GM12878 (cell line): ENCODE data around the gene TEF. TPM values are rescaled to one million over a fixed set of nuclear protein-coding genes. Genes with fewer than 3 reads are reported as not detected.

Experiments used
- ATAC-seq: fragments of 200-7000 bp; cut with Tn5 transposase; 3 replicates; pipeline ENCODE4 v1.9.1; 2020; ENCODE audit warnings: mild to moderate bottlenecking, moderate library complexity
- BruUV-seq: library from RNA; stranded (reverse); fragments of 400-500 nt; replicated peaks from 2 replicates; lab custom pipeline; 2021; lab: Mats Ljungman, UMichigan
- CTCF ChIA-PET: fragments of 300-600 bp; sonication (Branson Sonifier 250); formaldehyde crosslinking; extraction: SDS; loops from one replicate; lab custom pipeline; 2021; ENCODE audit warnings: inconsistent platforms; lab: Yijun Ruan, JAX
- POLR2A ChIA-PET: fragments of 350-600 bp; formaldehyde crosslinking; extraction: SDS; loops from one replicate; lab custom pipeline; 2021; ENCODE audit warnings: inconsistent platforms; lab: Charles Lee
- RAD21 ChIA-PET: fragments of 300-600 bp; sonication (Branson Sonifier 250); formaldehyde crosslinking; loops from one replicate; lab custom pipeline; 2023; ENCODE audit warnings: antibody characterized with exemption; ENCODE audit not compliant: unreplicated experiment; lab: Charles Lee
- SMC1A ChIA-PET: fragments of 300-600 bp; sonication (Branson Sonifier 250); formaldehyde crosslinking; loops from one replicate; lab custom pipeline; 2023; ENCODE audit not compliant: unreplicated experiment, uncharacterized antibody; lab: Charles Lee
- DNase-seq: peaks from one replicate; pipeline ENCODE4 v3.0.0-alpha.2; 2011; ENCODE audit warnings: low read depth, low spot score
- FAIRE-seq: peaks from 3 replicates; lab custom pipeline; 2011; peaks lifted over from hg19 to GRCh38; lab: Jason Lieb, UNC
- H2AFZ ChIP-seq: 2 replicates; pipeline ENCODE4 v1.6.0; 2011; ENCODE audit warnings: low read depth, low read length, control low read depth; ENCODE audit not compliant: control insufficient read depth
- H3K27ac ChIP-seq: 2 replicates; pipeline ENCODE4 v1.5.1; 2011; ENCODE audit warnings: control low read depth; ENCODE audit not compliant: control insufficient read depth, insufficient read depth
- H3K27me3 ChIP-seq, 2 experiments: replicated peaks in 1 of 2; 2 replicates each; pipeline versions ENCODE4 v1.6.0 to v1.6.1; 2011; ENCODE audit warnings: low read length in 1 of 2; ENCODE audit not compliant: control insufficient read depth in 2 of 2, insufficient read depth in 2 of 2
- H3K36me3 ChIP-seq, 2 experiments: 2 replicates each; pipeline ENCODE4 v1.5.1; 2011; ENCODE audit warnings: low read length in 1 of 2; ENCODE audit not compliant: control insufficient read depth in 2 of 2, insufficient read depth in 2 of 2
- H3K4me1 ChIP-seq: 2 replicates; pipeline ENCODE4 v1.6.1; 2011; ENCODE audit warnings: mild to moderate bottlenecking, low read length, moderate library complexity, mixed read lengths; ENCODE audit not compliant: control insufficient read depth, insufficient read depth
- H3K4me2 ChIP-seq: 2 replicates; pipeline ENCODE4 v1.6.0; 2011; ENCODE audit warnings: control low read depth; ENCODE audit not compliant: control insufficient read depth, insufficient read depth
- H3K4me3 ChIP-seq: fragments of 200-600 bp; sonication (generic); 2 replicates; pipeline ENCODE4 v1.5.1; 2016
- H3K79me2 ChIP-seq: 2 replicates; pipeline ENCODE4 v1.6.0; 2011; ENCODE audit warnings: low read length; ENCODE audit not compliant: control insufficient read depth, insufficient read depth
- H3K9ac ChIP-seq: 2 replicates; pipeline ENCODE4 v1.8.0; 2011; ENCODE audit warnings: low read length, control low read depth, mixed read lengths; ENCODE audit not compliant: control insufficient read depth, insufficient read depth
- H3K9me3 ChIP-seq: replicated peaks from 3 replicates; pipeline ENCODE4 v1.5.1; 2011; ENCODE audit warnings: mild to moderate bottlenecking, low read length; ENCODE audit not compliant: control insufficient read depth, insufficient read depth
- H4K20me1 ChIP-seq: 2 replicates; pipeline ENCODE4 v1.6.0; 2011; ENCODE audit not compliant: control insufficient read depth, insufficient read depth
- BMI1 ChIP-seq: fragments of 450-650 bp; IDR thresholded peaks from 2 replicates; pipeline ENCODE4 v1.6.1; 2016; ENCODE audit warnings: mild to moderate bottlenecking, moderate library complexity, borderline replicate concordance
- CBX3 ChIP-seq: fragments of 200-600 bp; sonication (generic); IDR thresholded peaks from 2 replicates; pipeline ENCODE4 v1.6.1; 2016; ENCODE audit warnings: low read depth, borderline replicate concordance
- EGR1 ChIP-seq, 2 experiments: IDR thresholded peaks; 1 replicate in 1 of 2; 2 replicates in 1 of 2; pipeline ENCODE4 v1.6.1; 2011 to 2012; ENCODE audit warnings: low read depth in 2 of 2, low read length in 2 of 2, borderline replicate concordance in 1 of 2, mild to moderate bottlenecking in 1 of 2, moderate library complexity in 1 of 2
- GATAD2B ChIP-seq: fragments of 450-650 bp; conservative IDR thresholded peaks from 2 replicates; pipeline ENCODE4 v1.6.1; 2017; ENCODE audit warnings: low read depth, mild to moderate bottlenecking, moderate library complexity
- IKZF2 ChIP-seq, 2 experiments: fragments of 450-650 bp; IDR thresholded peaks; 2 replicates each; pipeline ENCODE4 v1.6.1; 2017; ENCODE audit warnings: mild to moderate bottlenecking in 2 of 2, moderate library complexity in 2 of 2
- MTA2 ChIP-seq: fragments of 450-650 bp; IDR thresholded peaks from 2 replicates; pipeline ENCODE4 v1.6.1; 2016; ENCODE audit warnings: low read depth, mild to moderate bottlenecking, moderate library complexity
- MYC ChIP-seq: IDR thresholded peaks from 2 replicates; pipeline ENCODE4 v1.6.1; 2011; ENCODE audit warnings: mild to moderate bottlenecking, low read length, moderate library complexity, inconsistent platforms; ENCODE audit not compliant: insufficient read depth, insufficient replicate concordance, insufficient read length, severe bottlenecking
- POLR2A ChIP-seq: IDR thresholded peaks from 2 replicates; pipeline ENCODE4 v1.6.1; 2011; ENCODE audit warnings: low read depth, mild to moderate bottlenecking, low read length
- STAT3 ChIP-seq: IDR thresholded peaks from 2 replicates; pipeline ENCODE4 v1.6.1; 2011; ENCODE audit warnings: low read depth, low read length, improper control_type of control experiment
- SUZ12 ChIP-seq: fragments of 200-600 bp; sonication (generic); IDR thresholded peaks from one replicate; pipeline ENCODE4 v1.6.1; 2018; ENCODE audit warnings: antibody characterized with exemption, mild to moderate bottlenecking; ENCODE audit not compliant: unreplicated experiment
- TCF3 ChIP-seq: IDR thresholded peaks from 2 replicates; pipeline ENCODE4 v1.6.1; 2012; ENCODE audit warnings: low read depth, mild to moderate bottlenecking, low read length, borderline replicate concordance; ENCODE audit not compliant: insufficient read depth
- WGBS: methylation state at CpG from one replicate; pipeline ENCODE4 v1.1.6; 2016; ENCODE audit warnings: low lambda C conversion rate; ENCODE audit not compliant: insufficient replicate concordance, insufficient coverage; ENCODE audit errors: missing lambda C conversion rate; 5-methylcytosine and 5-hydroxymethylcytosine counted together
- in situ Hi-C: fragments of 300-500 bp; cut with MboI; formaldehyde crosslinking; loops from 9 replicates; pipeline ENCODE4 v1.14.3; 2018; ENCODE audit warnings: mixed read lengths
- intact Hi-C: fragments of 100-400 bp; cut with micrococcal nuclease; formaldehyde crosslinking; loops from one replicate; pipeline ENCODE4 v1.14.2; 2022; ENCODE audit not compliant: unreplicated experiment
- polyA plus RNA-seq, 11 experiments: library from polyadenylated mRNA; depleted of rRNA in 4 of 11; unstranded in 6 of 11; stranded (reverse) in 5 of 11; fragments of >200 nt; fragmentation: Nextera tagmentation in 4 of 11; fragmentation: Illumina TruSeq in 1 of 11; extraction: Ambion mirVana in 4 of 11; extraction: Trizol in 1 of 11; gene quantifications; 1 replicate in 1 of 11; 2 replicates in 10 of 11; pipeline versions ENCODE4 v1.2.1 to v1.2.3, GENCODE V29; 2011 to 2016; ENCODE audit warnings: inconsistent platforms in 2 of 11, missing spikeins in 2 of 11, low read depth in 1 of 11
- total RNA-seq, 4 experiments: library from RNA; depleted of rRNA in 3 of 4; stranded (reverse); fragments of >200 nt in 3 of 4; fragmentation: Illumina TruSeq in 1 of 4; extraction: Trizol in 1 of 4; gene quantifications; 2 replicates each; pipeline versions ENCODE4 v1.2.1 to v1.2.3, GENCODE V29; 2013 to 2021
- TF ChIP-seq, protein P1 (sequence below): fragments of 450-650 bp; IDR thresholded peaks from 2 replicates; pipeline ENCODE4 v1.6.1; 2017; ENCODE audit warnings: borderline replicate concordance
- TF ChIP-seq, protein P2 (sequence below): fragments of 450-650 bp; formaldehyde crosslinking; IDR thresholded peaks from 2 replicates; pipeline ENCODE4 v1.5.0; 2022; ENCODE audit warnings: mild to moderate bottlenecking, missing genetic modification characterization
- TF ChIP-seq, protein P3 (sequence below): IDR thresholded peaks from 2 replicates; pipeline ENCODE4 v1.6.1; 2012; ENCODE audit warnings: improper control_type of control experiment, low read depth, low read length; ENCODE audit not compliant: insufficient replicate concordance

The TEF gene
- total and polyA plus RNA-seq, 10 of the 15 experiments (the other 5 are each of a cell fraction or from before 2014, with no cell fraction given), result 0.23 to 4.9 (median 3.2) TPM

DNA sequence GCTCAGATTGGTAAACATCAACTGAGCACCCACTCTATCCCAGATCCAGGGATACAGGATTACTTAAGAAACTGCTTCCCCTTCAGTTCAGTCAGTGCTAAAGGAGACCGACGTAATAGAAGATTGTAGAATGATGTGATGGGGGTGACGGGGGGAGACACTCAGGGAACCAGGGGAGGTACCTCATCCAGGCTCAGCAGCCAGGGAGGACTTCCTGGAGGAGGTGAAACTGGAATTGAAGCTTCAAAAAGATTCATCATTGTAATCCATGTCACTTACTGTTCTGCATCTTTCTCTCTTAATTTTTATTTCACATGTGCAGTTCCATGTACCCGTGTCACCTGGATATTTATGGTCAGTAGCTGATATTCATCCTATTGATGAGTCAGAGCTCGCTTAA is 19.1 kb upstream of the TEF start:
- H4K20me1 ChIP-seq, result no peaks in the 10 kb centered on the region
- ChIA-PET POLR2A (interaction anchor here (0.6 kb wide), 1 partner anchor 374 kb away, joined by 4 read pairs; no protein-coding TSS in a partner anchor), SMC1A (interaction anchor here (0.9 kb wide), 1 partner anchor 19 kb away, joined by 3 read pairs; the partner anchor contains the start of gene TEF), CTCF (interaction anchor here (1.1 kb wide), 1 partner anchor 155 kb away, joined by 3 read pairs; no protein-coding TSS in a partner anchor), RAD21 (no interaction called here)
- WGBS, result 71% methylated on average over 5 of the region's 5 CpGs
- H3K9me3 ChIP-seq, result no peaks in the 10 kb centered on the region
- H3K4me2 ChIP-seq, result no peak overlapping the region
- FAIRE-seq, result no peak
- H3K4me1 ChIP-seq, result no peaks in the 10 kb centered on the region
- intact Hi-C loops, result no loop called here
- H3K4me3 ChIP-seq, result no peak overlapping the region
- peaks cover 0 to 3% of the 10 kb centered on the region in 2 experiments; a peak in 1 of 4 replicates for H3K27me3 ChIP-seq
- no TSS peak for BruUV-seq
- in situ Hi-C loops, result no loop called here
- no peak overlapping the region for H3K9ac ChIP-seq
- H2AFZ ChIP-seq, result no peak overlapping the region
- no peaks in the 10 kb centered on the region for H3K79me2 ChIP-seq
- H3K36me3 ChIP-seq, result peaks cover 0 to 1% of the 10 kb centered on the region in 2 experiments; a peak in 2 of 4 replicates
- no peak for DNase-seq
- ATAC-seq, result no peak
- H3K27ac ChIP-seq, result no peak overlapping the region
- TF ChIP-seq, protein P1, sequence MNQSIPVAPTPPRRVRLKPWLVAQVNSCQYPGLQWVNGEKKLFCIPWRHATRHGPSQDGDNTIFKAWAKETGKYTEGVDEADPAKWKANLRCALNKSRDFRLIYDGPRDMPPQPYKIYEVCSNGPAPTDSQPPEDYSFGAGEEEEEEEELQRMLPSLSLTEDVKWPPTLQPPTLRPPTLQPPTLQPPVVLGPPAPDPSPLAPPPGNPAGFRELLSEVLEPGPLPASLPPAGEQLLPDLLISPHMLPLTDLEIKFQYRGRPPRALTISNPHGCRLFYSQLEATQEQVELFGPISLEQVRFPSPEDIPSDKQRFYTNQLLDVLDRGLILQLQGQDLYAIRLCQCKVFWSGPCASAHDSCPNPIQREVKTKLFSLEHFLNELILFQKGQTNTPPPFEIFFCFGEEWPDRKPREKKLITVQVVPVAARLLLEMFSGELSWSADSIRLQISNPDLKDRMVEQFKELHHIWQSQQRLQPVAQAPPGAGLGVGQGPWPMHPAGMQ, result no peak
- no peak for TF ChIP-seq MTA2
- no peak for TF ChIP-seq GATAD2B
- no peak for TF ChIP-seq POLR2A
- TF ChIP-seq, protein P2, sequence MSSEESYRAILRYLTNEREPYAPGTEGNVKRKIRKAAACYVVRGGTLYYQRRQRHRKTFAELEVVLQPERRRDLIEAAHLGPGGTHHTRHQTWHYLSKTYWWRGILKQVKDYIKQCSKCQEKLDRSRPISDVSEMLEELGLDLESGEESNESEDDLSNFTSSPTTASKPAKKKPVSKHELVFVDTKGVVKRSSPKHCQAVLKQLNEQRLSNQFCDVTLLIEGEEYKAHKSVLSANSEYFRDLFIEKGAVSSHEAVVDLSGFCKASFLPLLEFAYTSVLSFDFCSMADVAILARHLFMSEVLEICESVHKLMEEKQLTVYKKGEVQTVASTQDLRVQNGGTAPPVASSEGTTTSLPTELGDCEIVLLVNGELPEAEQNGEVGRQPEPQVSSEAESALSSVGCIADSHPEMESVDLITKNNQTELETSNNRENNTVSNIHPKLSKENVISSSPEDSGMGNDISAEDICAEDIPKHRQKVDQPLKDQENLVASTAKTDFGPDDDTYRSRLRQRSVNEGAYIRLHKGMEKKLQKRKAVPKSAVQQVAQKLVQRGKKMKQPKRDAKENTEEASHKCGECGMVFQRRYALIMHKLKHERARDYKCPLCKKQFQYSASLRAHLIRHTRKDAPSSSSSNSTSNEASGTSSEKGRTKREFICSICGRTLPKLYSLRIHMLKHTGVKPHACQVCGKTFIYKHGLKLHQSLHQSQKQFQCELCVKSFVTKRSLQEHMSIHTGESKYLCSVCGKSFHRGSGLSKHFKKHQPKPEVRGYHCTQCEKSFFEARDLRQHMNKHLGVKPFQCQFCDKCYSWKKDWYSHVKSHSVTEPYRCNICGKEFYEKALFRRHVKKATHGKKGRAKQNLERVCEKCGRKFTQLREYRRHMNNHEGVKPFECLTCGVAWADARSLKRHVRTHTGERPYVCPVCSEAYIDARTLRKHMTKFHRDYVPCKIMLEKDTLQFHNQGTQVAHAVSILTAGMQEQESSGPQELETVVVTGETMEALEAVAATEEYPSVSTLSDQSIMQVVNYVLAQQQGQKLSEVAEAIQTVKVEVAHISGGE, result no peak
- no peak for TF ChIP-seq BMI1
- no peak for TF ChIP-seq TCF3
- TF ChIP-seq, protein P3, sequence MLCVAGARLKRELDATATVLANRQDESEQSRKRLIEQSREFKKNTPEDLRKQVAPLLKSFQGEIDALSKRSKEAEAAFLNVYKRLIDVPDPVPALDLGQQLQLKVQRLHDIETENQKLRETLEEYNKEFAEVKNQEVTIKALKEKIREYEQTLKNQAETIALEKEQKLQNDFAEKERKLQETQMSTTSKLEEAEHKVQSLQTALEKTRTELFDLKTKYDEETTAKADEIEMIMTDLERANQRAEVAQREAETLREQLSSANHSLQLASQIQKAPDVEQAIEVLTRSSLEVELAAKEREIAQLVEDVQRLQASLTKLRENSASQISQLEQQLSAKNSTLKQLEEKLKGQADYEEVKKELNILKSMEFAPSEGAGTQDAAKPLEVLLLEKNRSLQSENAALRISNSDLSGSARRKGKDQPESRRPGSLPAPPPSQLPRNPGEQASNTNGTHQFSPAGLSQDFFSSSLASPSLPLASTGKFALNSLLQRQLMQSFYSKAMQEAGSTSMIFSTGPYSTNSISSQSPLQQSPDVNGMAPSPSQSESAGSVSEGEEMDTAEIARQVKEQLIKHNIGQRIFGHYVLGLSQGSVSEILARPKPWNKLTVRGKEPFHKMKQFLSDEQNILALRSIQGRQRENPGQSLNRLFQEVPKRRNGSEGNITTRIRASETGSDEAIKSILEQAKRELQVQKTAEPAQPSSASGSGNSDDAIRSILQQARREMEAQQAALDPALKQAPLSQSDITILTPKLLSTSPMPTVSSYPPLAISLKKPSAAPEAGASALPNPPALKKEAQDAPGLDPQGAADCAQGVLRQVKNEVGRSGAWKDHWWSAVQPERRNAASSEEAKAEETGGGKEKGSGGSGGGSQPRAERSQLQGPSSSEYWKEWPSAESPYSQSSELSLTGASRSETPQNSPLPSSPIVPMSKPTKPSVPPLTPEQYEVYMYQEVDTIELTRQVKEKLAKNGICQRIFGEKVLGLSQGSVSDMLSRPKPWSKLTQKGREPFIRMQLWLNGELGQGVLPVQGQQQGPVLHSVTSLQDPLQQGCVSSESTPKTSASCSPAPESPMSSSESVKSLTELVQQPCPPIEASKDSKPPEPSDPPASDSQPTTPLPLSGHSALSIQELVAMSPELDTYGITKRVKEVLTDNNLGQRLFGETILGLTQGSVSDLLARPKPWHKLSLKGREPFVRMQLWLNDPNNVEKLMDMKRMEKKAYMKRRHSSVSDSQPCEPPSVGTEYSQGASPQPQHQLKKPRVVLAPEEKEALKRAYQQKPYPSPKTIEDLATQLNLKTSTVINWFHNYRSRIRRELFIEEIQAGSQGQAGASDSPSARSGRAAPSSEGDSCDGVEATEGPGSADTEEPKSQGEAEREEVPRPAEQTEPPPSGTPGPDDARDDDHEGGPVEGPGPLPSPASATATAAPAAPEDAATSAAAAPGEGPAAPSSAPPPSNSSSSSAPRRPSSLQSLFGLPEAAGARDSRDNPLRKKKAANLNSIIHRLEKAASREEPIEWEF, result no peak
- no peak for TF ChIP-seq MYC
- no peak for TF ChIP-seq STAT3
- no peak for TF ChIP-seq EGR1 (IDR thresholded peaks at IDR 0.05; ENCODE audit: borderline replicate concordance in 1 of 2, low read depth in 2 of 2, low read length in 2 of 2)
- no peak for TF ChIP-seq IKZF2 (IDR thresholded peaks at IDR 0.05)
- TF ChIP-seq SUZ12, result no peak
- no peak for TF ChIP-seq CBX3
